ENCODE results near the gene RTP5.

DNA sequence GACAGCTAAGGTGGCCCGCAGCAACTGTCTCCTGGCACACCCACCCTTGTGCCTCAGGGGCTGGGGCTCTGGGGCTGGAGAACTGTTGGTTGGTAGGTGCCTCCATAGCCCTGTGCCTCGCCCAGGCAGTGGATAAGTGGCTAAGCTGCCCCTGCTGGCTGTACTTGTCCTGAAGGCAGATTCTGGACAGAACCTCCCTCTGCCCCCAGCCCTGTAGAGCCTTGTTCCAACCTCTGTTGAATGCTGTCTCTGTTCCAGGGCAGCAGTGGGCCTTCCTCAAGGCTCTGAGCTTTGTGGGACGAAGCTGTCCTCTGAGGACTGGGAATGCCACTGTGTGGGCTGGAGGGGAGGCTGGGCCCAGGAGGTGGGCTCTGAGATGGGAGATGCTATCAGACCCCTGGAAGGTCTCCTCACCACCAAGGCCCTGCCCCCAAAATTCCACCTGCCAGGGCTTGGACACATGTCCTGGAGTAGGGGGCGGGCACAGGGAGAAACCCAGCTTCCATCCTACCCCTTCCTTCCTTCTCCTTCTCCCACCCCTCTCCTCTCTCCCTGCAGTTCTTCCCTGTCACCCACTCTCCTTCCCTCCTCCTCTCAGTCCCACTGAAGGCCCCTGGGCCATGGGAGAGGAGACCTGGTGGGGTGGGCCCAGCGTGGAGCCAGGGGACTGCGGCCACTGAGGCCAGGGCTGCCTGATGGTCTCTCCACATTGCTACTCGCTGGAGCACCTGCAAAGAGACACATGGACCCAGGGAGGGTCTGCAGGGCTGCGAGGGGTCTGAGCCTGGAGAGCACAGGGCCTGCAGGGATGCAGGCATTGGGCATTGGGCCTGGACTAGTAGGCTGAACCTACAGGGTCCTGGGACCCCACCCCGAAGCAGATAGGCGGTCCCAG is 9.1 kb upstream of the RTP5 start:
- TF ChIP-seq, protein P1, sequence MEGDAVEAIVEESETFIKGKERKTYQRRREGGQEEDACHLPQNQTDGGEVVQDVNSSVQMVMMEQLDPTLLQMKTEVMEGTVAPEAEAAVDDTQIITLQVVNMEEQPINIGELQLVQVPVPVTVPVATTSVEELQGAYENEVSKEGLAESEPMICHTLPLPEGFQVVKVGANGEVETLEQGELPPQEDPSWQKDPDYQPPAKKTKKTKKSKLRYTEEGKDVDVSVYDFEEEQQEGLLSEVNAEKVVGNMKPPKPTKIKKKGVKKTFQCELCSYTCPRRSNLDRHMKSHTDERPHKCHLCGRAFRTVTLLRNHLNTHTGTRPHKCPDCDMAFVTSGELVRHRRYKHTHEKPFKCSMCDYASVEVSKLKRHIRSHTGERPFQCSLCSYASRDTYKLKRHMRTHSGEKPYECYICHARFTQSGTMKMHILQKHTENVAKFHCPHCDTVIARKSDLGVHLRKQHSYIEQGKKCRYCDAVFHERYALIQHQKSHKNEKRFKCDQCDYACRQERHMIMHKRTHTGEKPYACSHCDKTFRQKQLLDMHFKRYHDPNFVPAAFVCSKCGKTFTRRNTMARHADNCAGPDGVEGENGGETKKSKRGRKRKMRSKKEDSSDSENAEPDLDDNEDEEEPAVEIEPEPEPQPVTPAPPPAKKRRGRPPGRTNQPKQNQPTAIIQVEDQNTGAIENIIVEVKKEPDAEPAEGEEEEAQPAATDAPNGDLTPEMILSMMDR (IDR thresholded peaks at IDR 0.05; ENCODE audit: borderline replicate concordance, extremely low read depth, low read length, poor library complexity, severe bottlenecking) = no peak
- no peak for TF ChIP-seq EZH2 (IDR thresholded peaks at IDR 0.05; ENCODE audit: borderline replicate concordance, low read depth, low read length, severe bottlenecking)
